Caco-2 (cell line): Measurements from ENCODE around the gene AXIN1. TPM values are rescaled to one million over a fixed set of nuclear protein-coding genes. Genes with fewer than 3 reads are reported as not detected.
A peak's percentile ranks its signal among the peaks of the same experiment; 100 is the strongest.
"Not testable (repeated sequence)": the region's sequence is repeated elsewhere in the genome, so short reads cannot be mapped to it uniquely, and the experiment has no call there.

Experiments used
- BruUV-seq: library from RNA; stranded (reverse); fragments of 400-500 nt; replicated peaks from 2 replicates; lab custom pipeline; 2021; lab: Mats Ljungman, UMichigan
- CTCF ChIA-PET: fragments of 300-600 bp; sonication (Branson Sonifier 250); formaldehyde crosslinking; loops from one replicate; lab custom pipeline; 2022; ENCODE audit warnings: antibody characterized with exemption; lab: Charles Lee
- POLR2A ChIA-PET: fragments of 300-600 bp; sonication (Branson Sonifier 250); formaldehyde crosslinking; loops from one replicate; lab custom pipeline; 2022; ENCODE audit warnings: antibody characterized with exemption; lab: Charles Lee
- DNase-seq, 2 experiments: peaks; one replicate each; pipeline versions ENCODE4 v3.0.0 to v3.0.0-alpha.2; 2020 to 2022
- H3K27me3 ChIP-seq: replicated peaks from 2 replicates; pipeline ENCODE4 v1.6.0; 2011; ENCODE audit warnings: low read length; ENCODE audit not compliant: control insufficient read depth, insufficient read depth
- H3K36me3 ChIP-seq: 2 replicates; pipeline ENCODE4 v1.5.1; 2011; ENCODE audit warnings: low read length; ENCODE audit not compliant: control insufficient read depth, insufficient read depth
- H3K4me1 ChIP-seq: fragments of 250-450 bp; sonication (Bioruptor Pico); 2 replicates; pipeline ENCODE4 v1.5.1; 2020; ENCODE audit warnings: mild to moderate bottlenecking
- H3K4me3 ChIP-seq: 2 replicates; pipeline ENCODE4 v1.5.1; 2011; ENCODE audit warnings: low read depth, mild to moderate bottlenecking, control low read depth, low read length
- H3K9me3 ChIP-seq: fragments of 250-450 bp; sonication (Bioruptor Pico); 2 replicates; pipeline ENCODE4 v1.5.1; 2020; ENCODE audit warnings: mild to moderate bottlenecking, moderate library complexity
- H3K27ac Mint-ChIP-seq: one replicate; pipeline ENCODE4 v1.8.0; 2022; ENCODE audit warnings: mixed read lengths; ENCODE audit not compliant: unreplicated experiment
- H3K27me3 Mint-ChIP-seq: one replicate; pipeline ENCODE4 v1.8.0; 2022; ENCODE audit warnings: mixed read lengths; ENCODE audit not compliant: insufficient read depth, unreplicated experiment
- H3K36me3 Mint-ChIP-seq: one replicate; pipeline ENCODE4 v1.8.0; 2022; ENCODE audit warnings: mild to moderate bottlenecking, mixed read lengths; ENCODE audit not compliant: insufficient read depth, unreplicated experiment
- H3K4me1 Mint-ChIP-seq: one replicate; pipeline ENCODE4 v1.8.0; 2022; ENCODE audit warnings: low read depth, mixed read lengths; ENCODE audit not compliant: unreplicated experiment
- H3K4me3 Mint-ChIP-seq: one replicate; pipeline ENCODE4 v1.8.0; 2022; ENCODE audit warnings: mild to moderate bottlenecking, moderate library complexity, mixed read lengths; ENCODE audit not compliant: unreplicated experiment
- H3K9me3 Mint-ChIP-seq: one replicate; pipeline ENCODE4 v1.8.0; 2022; ENCODE audit warnings: mixed read lengths; ENCODE audit not compliant: unreplicated experiment
- intact Hi-C: fragments of 100-400 bp; cut with micrococcal nuclease; formaldehyde crosslinking; loops from one replicate; pipeline ENCODE4 v1.10.0; 2022; ENCODE audit not compliant: unreplicated experiment
- total RNA-seq: library from RNA; stranded (reverse); gene quantifications from 2 replicates; pipeline ENCODE4 v1.2.3, GENCODE V29; 2022
- TF ChIP-seq, protein P1 (sequence below), 2 experiments: fragments of 200-600 bp in 1 of 2; IDR thresholded peaks; 1 replicate in 1 of 2; 2 replicates in 1 of 2; pipeline versions ENCODE4 v1.5.1 to v1.8.0; 2011 to 2022; ENCODE audit warnings: antibody characterized with exemption in 1 of 2, control low read depth in 1 of 2, inconsistent platforms in 1 of 2, low read depth in 1 of 2, low read length in 1 of 2, mild to moderate bottlenecking in 1 of 2, moderate library complexity in 1 of 2; ENCODE audit not compliant: insufficient read depth in 1 of 2, severe bottlenecking in 1 of 2, unreplicated experiment in 1 of 2

AXIN1 gene
- total RNA-seq, 1 experiment from 2014 or later: 34.5 TPM

DNA sequence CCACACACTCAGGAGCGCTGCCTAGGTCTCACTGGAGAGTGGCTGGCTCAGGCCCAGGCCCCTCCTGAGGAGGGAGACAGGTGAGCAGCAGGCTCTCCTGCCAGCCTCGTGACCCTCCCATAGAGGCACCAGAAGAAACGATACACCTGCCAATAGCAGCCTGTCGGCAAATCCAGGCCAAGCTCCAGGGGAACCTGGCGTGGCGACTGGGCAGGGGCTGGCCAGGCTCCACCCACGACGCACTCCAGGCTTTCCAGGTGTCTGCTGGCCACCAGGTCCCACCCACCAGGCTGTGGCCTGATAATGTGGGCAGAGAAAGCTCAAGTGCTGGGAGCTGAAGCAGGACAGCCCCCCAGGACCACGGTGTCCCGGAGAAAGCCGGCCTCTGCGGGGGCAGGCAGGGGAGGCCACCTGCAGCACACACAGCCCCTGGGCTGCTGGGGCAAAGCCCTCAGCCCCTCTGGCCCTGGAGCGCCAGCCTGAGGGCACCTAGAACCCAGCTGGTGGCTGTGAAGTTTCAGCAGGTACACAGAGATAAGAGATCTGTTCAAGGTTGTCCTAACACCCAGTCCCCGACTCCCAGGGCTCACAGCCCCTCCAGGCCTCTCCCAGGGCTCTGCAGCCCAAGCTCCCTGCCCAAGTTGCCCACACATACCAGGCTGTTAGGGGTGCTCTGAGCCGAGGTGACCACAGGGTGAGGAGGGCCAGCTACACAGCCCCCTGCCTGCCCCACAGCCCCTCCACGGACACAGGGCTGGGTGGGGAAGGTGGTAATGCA, 26.8 kb upstream of the AXIN1 start:
- Histone ChIP-seq H3K4me3 (no peak overlapping the region), H3K27me3 (no peaks in the 10 kb centered on the region), H3K36me3 (no peaks in the 10 kb centered on the region; the same call in 1 of the 2 replicates), H3K9me3 (no peaks in the 10 kb centered on the region), H3K4me1 (no peaks in the 10 kb centered on the region)
- Mint-ChIP-seq H3K4me3 (no peak overlapping the region), H3K27ac (no peak overlapping the region), H3K36me3 (peaks cover 20% of the 10 kb centered on the region), H3K27me3 (no peaks in the 10 kb centered on the region), H3K4me1 (no peaks in the 10 kb centered on the region), H3K9me3 (no peaks in the 10 kb centered on the region)
- intact Hi-C loops: no loop called here
- ChIA-PET CTCF (no interaction called here), POLR2A (no interaction called here)
- no TSS peak for BruUV-seq
- peak in 1 of 2 experiments; percentile 29 for DNase-seq
- TF ChIP-seq, protein P1, sequence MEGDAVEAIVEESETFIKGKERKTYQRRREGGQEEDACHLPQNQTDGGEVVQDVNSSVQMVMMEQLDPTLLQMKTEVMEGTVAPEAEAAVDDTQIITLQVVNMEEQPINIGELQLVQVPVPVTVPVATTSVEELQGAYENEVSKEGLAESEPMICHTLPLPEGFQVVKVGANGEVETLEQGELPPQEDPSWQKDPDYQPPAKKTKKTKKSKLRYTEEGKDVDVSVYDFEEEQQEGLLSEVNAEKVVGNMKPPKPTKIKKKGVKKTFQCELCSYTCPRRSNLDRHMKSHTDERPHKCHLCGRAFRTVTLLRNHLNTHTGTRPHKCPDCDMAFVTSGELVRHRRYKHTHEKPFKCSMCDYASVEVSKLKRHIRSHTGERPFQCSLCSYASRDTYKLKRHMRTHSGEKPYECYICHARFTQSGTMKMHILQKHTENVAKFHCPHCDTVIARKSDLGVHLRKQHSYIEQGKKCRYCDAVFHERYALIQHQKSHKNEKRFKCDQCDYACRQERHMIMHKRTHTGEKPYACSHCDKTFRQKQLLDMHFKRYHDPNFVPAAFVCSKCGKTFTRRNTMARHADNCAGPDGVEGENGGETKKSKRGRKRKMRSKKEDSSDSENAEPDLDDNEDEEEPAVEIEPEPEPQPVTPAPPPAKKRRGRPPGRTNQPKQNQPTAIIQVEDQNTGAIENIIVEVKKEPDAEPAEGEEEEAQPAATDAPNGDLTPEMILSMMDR (IDR thresholded peaks at IDR 0.05; ENCODE audit: insufficient read depth in 1 of 2, low read depth in 1 of 2, low read length in 1 of 2, severe bottlenecking in 1 of 2, unreplicated experiment in 1 of 2): no peak

DNA sequence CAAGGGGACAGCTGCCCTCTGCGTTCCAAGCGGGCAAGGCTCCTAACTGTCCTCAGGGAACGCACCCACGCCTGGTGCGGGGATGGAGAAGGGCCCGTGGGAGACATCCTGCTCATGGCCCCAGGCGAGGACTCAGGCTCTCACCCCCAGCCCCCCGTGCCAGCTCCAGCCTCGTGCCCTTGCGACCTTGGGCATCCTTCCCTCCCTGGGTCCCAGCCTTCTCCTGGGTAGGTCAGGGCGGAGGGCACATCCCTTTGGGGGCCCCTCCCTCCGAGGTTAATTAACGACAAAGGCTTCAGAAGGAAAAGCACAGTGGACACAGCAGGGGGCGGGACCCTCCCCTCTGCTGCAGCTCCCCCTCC, 26.3 kb upstream of the AXIN1 start:
- Mint-ChIP-seq H3K27me3 (no peaks in the 10 kb centered on the region), H3K36me3 (peaks cover 20% of the 10 kb centered on the region), H3K4me3 (no peak overlapping the region), H3K27ac (no peak overlapping the region), H3K4me1 (no peaks in the 10 kb centered on the region), H3K9me3 (no peaks in the 10 kb centered on the region)
- ChIA-PET POLR2A (no interaction called here), CTCF (no interaction called here)
- TF ChIP-seq, protein P1 (IDR thresholded peaks at IDR 0.05; ENCODE audit: insufficient read depth in 1 of 2, low read depth in 1 of 2, low read length in 1 of 2, severe bottlenecking in 1 of 2, unreplicated experiment in 1 of 2): no peak
- H3K9me3 ChIP-seq: no peaks in the 10 kb centered on the region
- peak in 1 of 2 experiments; percentile 26 for DNase-seq
- intact Hi-C loops: no loop called here
- H3K4me3 ChIP-seq: no peak overlapping the region
- BruUV-seq: no TSS peak
- no peaks in the 10 kb centered on the region; the same call in none of the 2 replicates for H3K36me3 ChIP-seq
- no peaks in the 10 kb centered on the region for H3K27me3 ChIP-seq
- no peaks in the 10 kb centered on the region for H3K4me1 ChIP-seq

DNA sequence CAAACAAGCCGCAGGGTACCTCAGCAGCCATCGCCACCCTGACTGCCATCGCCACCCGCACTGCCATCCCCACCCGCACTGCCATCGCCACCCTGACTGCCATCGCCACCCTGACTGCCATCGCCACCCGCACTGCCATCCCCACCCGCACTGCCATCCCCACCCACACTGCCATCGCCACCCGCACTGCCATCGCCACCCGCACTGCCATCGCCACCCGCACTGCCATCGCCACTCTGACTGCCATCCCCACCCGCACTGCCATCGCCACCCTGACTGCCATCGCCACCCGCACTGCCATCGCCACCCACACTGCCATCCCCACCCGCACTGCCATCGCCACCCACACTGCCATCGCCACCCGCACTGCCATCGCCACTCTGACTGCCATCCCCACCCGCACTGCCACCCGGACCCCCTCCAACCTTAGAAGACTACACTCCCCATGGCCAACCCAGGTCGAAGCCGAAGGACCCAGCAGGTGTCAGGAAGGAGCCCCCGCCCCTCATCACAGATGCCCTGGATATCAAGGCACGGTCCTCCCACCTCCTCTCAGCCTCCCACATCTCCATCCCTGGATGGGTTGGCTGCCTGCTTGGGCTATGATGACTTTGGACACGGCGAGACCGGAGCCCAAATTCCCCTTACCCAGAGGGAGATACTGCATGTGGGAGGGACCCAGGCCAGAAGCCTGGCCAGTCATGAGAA, 25.7 kb upstream of the AXIN1 start:
- H3K4me1 Mint-ChIP-seq, BruUV-seq, H3K9me3 Mint-ChIP-seq, CTCF ChIA-PET, H3K27me3 ChIP-seq, H3K9me3 ChIP-seq, H3K4me3 ChIP-seq, H3K4me1 ChIP-seq, H3K4me3 Mint-ChIP-seq, POLR2A ChIA-PET, H3K27me3 Mint-ChIP-seq, H3K36me3 ChIP-seq, intact Hi-C loops, H3K27ac Mint-ChIP-seq: not testable (repeated sequence)
- DNase-seq: peak in 1 of 2 experiments; percentile 27
- H3K36me3 Mint-ChIP-seq: peaks cover 20% of the 10 kb centered on the region
